DMS 273 (cell line): ENCODE data around the gene DLD.
A peak's percentile ranks its signal among the peaks of the same experiment; 100 is the strongest.
"Not testable (repeated sequence)": the region's sequence is repeated elsewhere in the genome, so short reads cannot be mapped to it uniquely, and the experiment has no call there.

Experiments
- DNase-seq: peaks from one replicate; lab custom pipeline; 2025; ENCODE audit not compliant: unreplicated experiment; lab: John Stamatoyannopoulos, UW

The DLD gene

DNA sequence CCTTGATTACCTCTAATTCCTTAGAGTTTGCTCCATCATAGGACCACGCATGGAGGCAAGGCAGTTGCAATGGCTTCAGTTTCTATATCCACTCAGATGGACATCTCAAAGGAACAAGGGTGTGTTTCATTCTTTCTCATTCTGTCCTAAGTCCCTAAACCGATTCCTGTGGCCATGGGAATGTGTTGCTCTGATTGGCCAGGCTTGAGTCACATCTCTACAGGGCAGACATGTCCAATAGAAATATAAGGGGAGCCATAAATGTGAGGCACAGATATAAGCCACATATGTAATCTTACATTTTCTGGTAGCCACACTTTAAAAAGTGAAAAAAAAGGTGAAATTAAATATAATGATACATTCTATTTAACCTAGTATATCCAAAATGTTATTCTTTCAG, 16.9 kb upstream of the DLD start:
- DNase-seq: no peak

DNA sequence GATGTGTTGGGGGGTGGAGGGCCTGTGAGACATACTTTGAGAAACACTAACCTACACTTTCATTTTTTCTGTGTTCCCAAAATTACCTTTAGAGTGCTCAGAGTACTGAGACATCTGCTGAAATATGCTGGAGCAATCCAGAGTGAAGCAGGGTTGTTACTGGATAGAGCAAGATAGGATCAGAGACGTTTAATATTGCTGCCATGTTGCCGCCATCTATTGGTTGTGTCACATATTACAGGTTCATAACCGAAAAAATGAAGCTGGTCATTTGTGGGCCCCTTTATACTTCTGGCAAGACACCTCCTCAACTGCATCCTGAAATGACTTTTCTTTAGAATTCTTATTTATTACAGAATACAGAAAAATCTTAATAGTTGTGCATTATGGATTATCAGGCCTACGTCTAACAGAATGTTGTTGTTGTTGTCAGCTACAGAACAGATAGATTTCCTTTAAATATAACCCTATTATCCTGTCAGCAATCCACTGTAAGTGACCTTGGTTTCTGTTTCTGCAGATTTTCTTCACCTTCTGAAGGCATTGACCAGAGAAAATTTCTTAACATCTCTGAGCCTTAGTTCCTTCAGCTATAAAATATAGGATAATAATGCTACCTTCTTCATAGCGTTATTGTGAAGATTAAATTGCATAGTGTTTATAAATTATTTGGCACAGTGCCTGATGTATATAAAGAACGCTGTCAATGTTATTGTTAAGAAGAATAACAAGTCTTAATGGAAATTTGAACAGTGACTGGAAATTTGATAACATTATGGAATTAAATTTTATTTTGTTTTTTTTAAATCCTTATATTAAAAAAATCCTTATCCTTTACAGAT, 16.2 kb upstream of the DLD start:
- DNase-seq: peak; percentile 88

DNA sequence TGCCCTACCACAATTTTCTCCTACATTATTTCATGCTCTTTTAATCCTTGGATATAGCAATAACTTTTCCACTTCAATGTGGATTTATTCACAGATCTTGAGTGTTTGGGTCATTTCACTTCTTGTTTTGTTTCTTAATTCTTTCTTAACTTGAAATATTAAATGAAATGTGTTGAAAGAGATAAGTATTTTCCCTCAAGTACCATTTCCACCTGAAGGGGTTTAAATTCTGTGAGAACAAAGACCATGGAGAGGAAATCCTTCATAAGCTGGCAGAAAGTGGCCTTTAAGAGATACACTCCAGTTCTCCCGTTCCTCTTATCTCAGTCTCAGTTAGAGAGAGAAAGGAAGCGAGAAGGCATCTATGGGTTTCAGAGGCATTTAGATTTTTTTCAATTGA, 14.1 kb upstream of the DLD start:
- no peak for DNase-seq

DNA sequence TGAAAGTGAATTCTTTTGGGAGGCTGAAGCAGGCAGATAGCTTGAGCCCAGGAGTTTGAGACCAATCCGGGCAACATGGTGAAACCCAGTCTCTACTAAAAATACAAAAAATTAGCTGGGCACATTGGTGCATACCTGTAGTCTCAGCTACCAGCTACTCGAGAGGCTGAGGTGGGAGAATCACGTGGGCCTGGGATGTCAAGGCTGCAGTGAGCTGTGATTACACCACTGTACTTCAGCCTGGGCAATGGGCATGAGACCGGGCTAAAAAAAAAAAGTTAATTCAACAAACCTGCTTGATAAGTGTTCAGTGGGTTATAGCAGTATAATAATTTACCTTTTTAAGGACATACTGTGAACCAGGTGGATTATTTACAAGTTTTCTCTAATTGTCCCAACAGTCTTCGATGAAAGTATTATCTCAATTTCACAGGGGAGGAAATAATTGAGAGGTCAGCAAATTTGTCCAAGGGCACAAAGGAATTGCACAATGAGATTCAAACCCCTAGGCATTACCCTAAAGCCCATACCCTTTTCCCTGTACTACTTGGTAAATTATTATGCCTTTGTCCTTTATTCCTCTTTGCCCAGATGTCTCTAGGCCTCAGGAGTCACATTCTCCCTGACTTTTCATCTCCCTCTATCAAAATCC, 13.1 kb upstream of the DLD start:
- no peak for DNase-seq

DNA sequence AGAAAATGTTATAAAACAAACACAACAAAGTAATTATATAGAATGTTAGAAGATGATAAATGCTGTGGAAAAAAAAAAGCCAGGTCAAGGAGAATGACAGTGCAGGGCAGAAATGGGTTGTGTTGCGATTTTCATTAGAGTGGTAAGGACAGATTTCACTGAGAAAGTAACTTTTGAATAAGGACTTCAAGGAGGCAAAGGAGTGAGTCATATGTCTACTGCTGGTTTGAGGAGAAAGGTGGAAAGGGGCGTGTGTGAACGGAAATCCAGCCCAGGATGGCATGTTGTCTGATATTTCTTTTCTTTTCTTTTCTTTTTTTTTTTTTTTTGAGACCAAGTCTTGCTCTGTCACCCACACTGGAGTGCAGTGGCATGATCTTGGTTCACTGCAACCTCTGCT, 12.3 kb upstream of the DLD start:
- no peak for DNase-seq

DNA sequence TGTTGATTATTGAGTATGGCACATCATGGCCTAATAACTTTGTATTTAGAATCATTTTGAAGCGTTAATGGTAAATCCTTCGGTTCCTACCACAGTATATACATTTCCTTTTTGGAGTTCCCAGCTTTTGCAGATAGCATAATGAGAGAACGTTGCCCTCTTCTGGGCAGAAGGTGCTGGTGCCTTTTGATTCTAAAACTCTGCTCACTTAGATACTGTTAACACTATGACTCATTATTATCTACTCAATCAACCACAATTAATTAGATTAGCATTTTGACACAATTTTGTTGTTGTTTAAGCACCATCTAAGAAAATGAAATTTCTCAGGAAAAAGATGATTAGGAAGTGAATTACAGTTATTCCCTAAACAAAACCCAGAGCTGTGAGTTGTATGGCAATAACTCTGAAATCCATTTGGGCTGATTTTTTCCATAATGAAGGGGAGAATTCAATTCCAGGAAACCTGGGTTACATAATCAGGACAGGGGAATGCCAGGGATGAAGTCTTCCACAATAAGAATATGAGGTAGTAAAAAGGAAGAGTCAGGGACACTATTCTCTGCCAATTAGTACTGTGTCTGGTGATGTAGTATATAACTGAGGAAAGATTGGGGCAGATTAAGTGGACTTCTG, 11.5 kb upstream of the DLD start:
- peak; percentile 84 for DNase-seq

DNA sequence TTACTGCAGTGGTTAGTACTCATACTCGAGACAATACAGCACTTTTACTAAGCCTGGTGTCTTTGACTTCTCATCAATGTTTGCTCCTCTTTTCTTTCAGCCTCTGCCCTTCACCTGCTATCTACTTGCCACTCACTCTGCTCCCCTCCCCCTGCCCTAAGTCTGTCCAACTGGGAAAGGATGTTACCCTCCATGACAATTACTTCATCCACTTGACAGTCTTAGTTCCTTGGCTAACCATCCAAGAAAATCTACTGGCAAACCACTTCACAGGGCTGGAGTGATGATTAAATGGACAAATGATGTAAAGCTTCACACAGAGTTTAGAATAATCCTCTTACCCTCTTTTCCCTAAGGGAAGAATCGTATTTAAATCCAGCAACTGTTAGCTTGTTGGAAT, 8.2 kb upstream of the DLD start:
- DNase-seq: no peak

DNA sequence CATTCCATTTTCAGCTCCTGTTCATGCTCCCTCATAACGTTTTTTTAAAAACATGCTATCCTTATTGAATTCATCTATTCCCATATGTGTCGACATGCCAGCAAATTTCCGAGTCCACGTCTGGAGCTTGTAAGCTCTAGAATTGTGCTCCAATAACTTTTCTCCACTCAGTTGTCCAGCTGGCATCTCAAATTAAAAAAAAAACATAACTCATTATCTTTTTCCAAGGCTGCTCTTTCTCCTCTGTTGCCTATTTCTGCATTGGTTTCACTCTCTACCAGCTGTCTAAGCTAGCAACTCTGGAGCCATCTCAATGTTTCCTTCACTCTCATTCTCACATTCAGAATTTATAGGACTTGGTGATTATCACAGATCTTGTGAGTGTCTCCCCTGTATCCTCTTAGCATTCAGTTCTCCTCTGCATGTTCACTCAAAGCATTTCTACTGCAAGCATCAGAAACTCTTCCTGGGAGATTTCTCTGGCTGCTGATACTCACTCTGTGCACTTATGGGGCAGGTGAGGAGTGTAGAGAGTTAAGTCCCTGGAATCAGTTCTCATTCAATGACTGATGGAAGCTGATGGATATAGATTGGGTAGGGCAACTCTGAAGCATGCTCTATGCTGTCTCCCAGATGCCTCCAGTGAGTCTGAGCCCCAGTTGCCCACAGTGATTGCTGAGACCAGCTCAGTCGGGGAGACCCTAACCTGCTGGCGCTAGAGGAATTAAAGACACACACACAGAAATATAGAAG, 6.7 kb upstream of the DLD start:
- no peak for DNase-seq

DNA sequence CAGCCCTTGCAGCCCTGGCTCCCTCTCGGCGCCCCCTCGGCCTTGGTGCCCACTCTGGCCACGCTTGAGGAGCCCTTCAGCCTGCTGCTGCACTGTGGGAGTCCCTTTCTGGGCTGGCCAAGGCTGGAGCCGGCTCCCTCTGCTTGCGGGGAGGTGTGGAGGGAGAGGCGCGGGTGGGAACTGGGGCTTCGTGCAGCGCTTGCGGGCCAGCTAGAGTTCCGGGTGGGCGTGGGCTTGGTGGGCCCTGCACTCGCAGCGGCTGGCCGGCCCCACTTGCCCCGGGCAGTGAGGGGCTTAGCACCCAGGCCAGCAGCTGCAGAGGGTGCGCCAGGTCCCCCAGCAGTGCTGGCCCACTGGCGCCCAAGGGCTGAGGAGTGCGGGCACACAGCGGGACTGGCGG, 3.2 kb upstream of the DLD start:
- not testable (repeated sequence) for DNase-seq

DNA sequence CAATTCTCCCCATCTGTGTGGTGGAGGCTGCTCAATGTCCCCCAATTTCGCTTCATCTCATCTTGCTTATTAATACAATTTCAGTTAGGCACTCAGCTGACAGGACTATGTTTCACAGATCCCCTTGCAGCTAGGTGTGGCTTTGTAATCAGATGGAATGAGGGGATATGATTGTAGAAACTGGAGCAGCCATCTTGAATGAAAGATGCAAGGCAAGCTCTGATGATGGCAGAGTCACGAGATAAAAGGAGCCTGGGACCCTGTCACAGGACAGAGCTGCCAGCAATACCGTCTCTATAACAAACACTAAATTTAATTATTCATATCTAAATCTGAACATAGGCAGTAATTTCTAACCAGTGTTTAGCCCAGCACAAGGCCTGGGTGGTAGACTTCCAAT, 991 bp upstream of the DLD start:
- DNase-seq: no peak

DNA sequence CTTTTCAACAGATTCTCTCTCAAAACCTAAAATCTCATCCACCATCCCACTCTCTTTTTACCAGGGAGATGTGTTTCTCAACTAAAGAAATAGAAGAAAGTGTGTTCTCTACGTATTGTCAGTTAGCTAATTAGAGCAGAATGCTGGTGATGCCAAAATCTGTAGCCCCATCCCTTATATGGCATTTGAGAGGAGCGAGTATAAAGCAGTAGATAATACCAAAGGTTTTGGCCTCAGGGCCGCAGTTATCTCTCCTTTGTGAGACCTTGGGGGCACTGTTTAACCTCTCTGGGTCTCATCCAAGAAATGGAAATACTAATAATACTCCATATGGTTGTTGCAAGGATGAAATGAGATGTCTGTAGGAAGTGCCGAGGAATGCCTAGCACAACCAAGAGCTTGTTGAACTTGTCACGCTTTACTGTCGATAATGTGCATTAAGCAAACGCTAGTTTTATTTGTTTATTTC, 456 bp upstream of the DLD start:
- DNase-seq: peak; percentile 86

DNA sequence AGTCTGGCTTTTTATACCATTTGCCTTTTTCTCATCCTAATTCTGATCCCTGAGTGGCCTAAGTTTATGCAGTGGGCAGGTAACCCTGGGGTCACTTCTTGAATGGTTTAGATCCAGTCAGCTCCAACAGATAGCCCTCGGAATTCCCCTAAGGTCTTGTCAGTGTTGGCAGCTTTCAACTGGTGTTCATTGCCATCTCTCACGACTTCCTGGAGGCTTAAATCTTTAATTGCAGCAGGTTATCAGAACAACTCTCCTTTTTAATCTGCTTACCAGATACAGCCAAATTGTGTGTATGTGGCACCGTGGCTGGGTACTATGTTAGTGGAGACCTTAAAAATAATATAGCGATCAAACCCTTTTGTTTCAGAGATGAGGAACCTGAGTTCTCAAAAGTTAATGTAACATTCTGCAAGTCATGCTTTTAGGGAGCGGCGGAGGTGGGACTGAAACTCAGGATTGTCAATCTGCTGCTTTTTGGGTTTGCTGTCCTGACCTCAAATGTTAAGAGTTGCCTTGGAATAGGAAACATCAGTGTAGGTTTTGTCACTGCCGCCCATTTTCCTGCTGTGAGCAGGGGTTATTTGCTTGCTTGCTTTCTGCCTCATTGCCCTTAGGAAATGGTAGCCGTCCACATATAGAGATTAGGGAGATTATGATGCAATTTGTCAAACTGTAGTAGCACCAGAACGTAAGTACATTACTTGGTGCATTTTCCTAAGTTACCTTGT, 818 bp downstream of the DLD start:
- peak; percentile 56 for DNase-seq

DNA sequence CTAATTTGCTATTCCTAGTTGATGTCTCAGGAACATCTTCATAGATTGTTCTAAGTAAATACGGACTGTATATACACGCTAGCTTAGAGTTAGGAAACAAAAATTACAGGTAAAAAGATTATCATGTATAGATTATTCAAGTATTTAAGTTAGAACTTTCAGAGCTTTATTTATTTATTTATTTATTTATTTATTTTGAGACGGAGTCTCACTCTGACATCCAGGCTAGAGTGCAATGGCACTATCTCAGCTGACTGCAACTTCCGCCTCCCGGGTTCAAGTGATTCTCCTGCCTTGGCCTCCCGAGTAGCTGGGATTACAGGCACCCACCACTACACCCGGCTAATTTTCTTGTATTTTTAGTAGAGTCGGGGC, 1.4 kb downstream of the DLD start:
- DNase-seq: not testable (repeated sequence)

DNA sequence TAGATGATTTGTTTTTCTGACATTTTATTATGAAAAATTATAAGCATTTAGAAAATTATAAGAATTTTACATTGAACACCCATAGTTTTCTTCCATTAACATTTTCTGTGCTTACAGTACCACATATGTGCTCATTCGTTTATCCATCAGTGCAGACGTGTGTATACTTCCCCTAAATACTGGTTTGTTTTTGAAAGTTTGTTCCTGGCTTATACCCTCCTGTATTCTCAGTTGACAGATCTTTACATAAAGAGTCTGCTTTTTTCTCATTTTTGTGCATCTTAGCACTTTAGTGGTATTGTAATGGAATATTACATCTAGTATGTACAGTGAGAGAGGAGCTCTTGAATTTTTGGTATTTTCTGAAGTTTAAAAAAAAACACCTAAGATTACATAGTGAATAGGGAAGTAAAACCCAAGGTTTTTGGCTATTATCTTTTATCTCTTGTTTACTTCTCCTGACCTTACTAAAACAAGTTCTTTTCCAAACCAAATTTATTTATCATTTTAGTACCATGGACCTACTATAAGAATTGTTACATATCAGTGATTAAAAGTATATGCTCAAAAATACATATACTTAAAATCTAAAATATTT, 8.1 kb downstream of the DLD start:
- no peak for DNase-seq

DNA sequence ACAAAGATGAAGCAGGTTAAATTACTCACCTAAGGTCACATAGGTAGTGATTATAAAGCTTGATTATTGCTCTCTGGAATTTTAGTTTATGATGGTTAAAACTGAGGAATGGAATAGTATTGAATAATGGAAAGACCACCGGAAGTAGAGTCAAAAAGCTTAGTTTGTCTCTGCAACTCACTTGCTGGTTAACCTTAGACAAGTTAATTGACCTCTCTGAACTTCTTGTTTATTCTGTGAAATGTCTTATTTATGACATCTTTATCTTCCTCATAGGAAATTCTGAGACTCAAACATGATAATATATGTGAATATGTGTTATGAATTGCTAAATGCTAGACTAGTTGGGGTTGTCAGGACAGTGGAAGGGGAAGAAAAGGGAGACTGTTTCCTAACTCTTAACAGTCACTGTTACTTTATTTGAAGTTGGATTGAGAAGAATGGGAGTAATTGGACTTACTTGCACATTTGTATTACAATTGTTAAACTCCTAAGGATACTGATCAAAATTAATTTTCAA, 9.6 kb downstream of the DLD start:
- no peak for DNase-seq

DNA sequence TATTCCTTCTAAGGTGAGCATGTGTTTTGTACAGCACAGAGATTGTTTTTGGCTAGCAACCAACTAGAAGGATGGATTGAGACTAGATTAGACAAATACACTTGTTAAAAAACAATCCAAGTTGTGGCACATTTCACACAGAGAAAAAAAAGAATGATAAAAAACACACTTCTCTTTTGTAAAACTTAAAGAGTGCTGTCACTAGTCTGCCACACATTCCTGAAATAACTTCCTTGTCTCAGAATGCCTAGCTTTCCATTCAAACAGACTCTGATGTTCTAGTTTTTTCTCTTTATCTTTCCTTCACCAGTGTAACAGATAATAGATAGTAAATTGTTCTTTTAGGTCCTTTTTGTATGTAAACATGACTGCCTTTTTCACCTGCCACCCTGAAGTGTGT, 11.4 kb downstream of the DLD start:
- DNase-seq: no peak

DNA sequence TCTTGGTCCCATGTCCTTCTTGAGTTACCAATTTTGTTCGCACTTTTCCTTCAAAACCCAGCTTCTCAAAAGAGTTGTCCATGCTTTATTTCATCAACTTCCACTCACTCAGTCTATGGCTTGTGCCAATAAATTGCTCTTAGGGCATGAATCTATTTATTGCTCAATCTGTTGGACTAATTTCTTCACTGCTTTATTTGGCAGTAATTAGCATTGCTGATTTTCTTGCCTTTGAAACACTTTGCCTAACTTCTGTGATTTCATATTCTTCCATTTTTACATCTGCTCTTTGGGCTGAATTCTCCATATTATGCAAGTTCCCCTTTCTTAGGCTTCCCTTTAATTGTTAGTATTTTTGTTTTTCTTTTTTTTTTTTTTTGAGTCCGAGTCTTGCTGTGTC, 16.8 kb downstream of the DLD start:
- no peak for DNase-seq

DNA sequence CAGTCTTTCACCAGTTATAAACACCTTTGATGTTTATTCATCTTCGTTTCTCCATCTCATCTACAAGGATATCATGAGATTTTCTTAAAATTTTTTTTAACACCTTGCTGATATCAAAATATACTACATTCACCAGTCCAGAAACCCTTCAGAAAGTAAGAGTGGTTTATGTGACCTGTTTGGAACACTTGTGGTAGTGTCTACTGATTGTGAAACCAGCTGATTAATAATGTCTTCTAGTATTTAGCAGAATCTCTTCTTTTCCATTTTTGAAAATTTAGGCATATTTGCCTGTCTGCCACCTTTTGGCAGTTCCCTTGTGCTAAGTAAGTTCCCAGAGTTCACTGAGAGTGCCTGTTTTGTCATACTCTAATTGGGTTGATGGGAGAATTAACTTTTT, 18.5 kb downstream of the DLD start:
- no peak for DNase-seq

DNA sequence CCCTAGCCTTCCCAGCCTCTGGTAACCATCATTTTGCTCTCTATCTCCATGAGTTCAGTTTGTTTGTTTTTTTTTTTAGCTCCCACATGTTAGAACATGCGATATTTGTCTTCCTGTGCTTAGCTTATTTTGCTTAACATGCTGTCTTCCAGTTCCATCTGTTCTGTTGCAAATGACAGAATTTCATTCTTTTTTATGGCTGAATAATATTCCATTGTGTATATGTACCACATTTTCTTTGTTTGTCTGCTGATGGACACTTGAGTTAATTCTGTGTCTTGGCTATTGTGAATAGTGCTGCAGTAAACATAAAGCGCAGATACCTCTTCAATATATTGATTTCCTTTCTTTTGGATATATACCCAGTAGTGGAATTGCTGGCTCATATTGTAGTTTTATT, 21.0 kb downstream of the DLD start:
- DNase-seq: no peak

DNA sequence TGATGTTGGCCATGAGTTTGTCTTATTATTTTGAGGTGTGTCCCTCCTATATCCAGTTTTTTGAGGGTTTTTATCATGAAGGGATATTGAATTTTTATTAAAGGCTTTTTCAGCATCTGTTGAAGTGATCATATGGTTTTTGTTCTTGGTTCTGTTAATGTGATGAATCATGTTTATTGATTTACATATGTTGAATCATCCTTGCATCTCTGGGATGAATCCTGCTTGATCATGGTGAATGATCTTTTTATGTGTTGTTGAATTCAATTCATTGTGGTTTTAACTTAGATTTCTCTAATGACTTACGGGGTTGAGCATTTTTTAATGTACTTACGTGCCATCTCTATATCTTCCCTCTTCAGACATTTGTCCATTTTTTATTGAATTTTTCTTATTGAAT, 22.9 kb downstream of the DLD start:
- no peak for DNase-seq
